Stromal cell of bone marrow (primary cell): ENCODE measurements around the gene ATG7.

ENCODE experiments used
- DNase-seq: peaks from one replicate; pipeline ENCODE4 v3.0.0-alpha.2; 2012; ENCODE audit warnings: low read depth

ATG7 gene

GRCh38 chr3:11362600-11362999, 90.4 kb downstream of the ATG7 start:
- DNase-seq: no peak

GRCh38 chr3:11363715-11364114, 91.5 kb downstream of the ATG7 start:
- no peak for DNase-seq

GRCh38 chr3:11364181-11364580, 92.0 kb downstream of the ATG7 start:
- no peak for DNase-seq

- DNase-seq: peak; percentile 70
These were observed 95.0 kb downstream of the ATG7 start for GRCh38 chr3:11367143-11367693.

- DNase-seq: no peak
These were observed 98.0 kb downstream of the ATG7 start for GRCh38 chr3:11370191-11370590.

- no peak for DNase-seq
These were observed 98.8 kb downstream of the ATG7 start for GRCh38 chr3:11370966-11371365.

- no peak for DNase-seq
These were observed 99.5 kb downstream of the ATG7 start for GRCh38 chr3:11371747-11372146.

GRCh38 chr3:11373235-11373634, 101.0 kb downstream of the ATG7 start:
- DNase-seq: no peak

GRCh38 chr3:11373654-11374053, 101.5 kb downstream of the ATG7 start:
- DNase-seq: no peak

- no peak for DNase-seq
These were observed 103.3 kb downstream of the ATG7 start for GRCh38 chr3:11375333-11376088.

- no peak for DNase-seq
These were observed 105.5 kb downstream of the ATG7 start for GRCh38 chr3:11377719-11378118.

- peak; percentile 49 for DNase-seq
These were observed 107.1 kb downstream of the ATG7 start for GRCh38 chr3:11379238-11379823.

GRCh38 chr3:11379824-11380701, 107.9 kb downstream of the ATG7 start:
- no peak for DNase-seq

GRCh38 chr3:11381141-11381540, 108.9 kb downstream of the ATG7 start:
- DNase-seq: no peak

- no peak for DNase-seq
These were observed 109.4 kb downstream of the ATG7 start for GRCh38 chr3:11381563-11381962.

- DNase-seq: no peak
These were observed 110.0 kb downstream of the ATG7 start for GRCh38 chr3:11382146-11382745.

- no peak for DNase-seq
These were observed 111.9 kb downstream of the ATG7 start for GRCh38 chr3:11384074-11384473.

GRCh38 chr3:11385326-11385725, 113.1 kb downstream of the ATG7 start:
- DNase-seq: no peak

GRCh38 chr3:11385891-11386290, 113.7 kb downstream of the ATG7 start:
- no peak for DNase-seq

GRCh38 chr3:11386465-11387113, 114.4 kb downstream of the ATG7 start:
- peak; percentile 75 for DNase-seq

GRCh38 chr3:11389386-11390268, 117.4 kb downstream of the ATG7 start:
- DNase-seq: no peak
